Measurements from ENCODE around the gene REEP1.
A peak's percentile ranks its signal among the peaks of the same experiment; 100 is the strongest.
"Not testable (repeated sequence)": the region's sequence is repeated elsewhere in the genome, so short reads cannot be mapped to it uniquely, and the experiment has no call there.

Gene REEP1

GRCh38 chr2:86223140-86223926 lies 114.1 kb downstream of the REEP1 start:
- peak; percentile 79 for DNase-seq

DNA sequence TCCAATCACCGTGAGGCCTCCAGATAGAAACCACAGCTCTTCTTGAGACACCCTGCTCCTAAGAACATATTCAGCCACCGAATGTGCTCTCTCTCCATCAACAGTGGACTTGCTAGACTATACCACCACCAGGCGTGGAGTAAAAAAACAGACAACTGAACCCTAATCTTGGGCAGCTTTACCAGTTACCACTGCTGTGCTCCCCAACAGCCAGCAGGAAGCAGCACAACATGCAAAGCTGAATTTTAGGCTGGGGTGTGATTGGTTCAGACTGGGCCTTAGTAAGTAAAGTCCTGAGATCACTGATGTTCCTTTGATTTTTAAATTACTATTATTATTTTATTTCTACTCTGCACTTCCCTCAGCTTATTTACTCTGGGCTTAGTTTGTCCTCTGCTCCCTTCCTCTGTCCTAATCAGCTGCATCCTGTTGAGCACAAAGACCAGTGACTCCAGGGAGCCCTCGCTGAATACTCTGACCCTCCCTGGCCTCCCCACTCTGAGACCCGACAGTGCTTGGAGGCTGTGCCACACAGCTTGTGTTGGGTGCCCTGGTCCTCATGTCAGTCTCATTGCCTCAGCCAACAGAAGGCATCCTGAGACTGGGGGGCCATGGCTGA lies 116.3 kb downstream of the REEP1 start:
- DNase-seq: peak; percentile 57

- DNase-seq: no peak
Measured at GRCh38 chr2:86219896-86220295, 117.5 kb downstream of the REEP1 start.

- DNase-seq: no peak
Measured at GRCh38 chr2:86218124-86218523, 119.3 kb downstream of the REEP1 start.

DNA sequence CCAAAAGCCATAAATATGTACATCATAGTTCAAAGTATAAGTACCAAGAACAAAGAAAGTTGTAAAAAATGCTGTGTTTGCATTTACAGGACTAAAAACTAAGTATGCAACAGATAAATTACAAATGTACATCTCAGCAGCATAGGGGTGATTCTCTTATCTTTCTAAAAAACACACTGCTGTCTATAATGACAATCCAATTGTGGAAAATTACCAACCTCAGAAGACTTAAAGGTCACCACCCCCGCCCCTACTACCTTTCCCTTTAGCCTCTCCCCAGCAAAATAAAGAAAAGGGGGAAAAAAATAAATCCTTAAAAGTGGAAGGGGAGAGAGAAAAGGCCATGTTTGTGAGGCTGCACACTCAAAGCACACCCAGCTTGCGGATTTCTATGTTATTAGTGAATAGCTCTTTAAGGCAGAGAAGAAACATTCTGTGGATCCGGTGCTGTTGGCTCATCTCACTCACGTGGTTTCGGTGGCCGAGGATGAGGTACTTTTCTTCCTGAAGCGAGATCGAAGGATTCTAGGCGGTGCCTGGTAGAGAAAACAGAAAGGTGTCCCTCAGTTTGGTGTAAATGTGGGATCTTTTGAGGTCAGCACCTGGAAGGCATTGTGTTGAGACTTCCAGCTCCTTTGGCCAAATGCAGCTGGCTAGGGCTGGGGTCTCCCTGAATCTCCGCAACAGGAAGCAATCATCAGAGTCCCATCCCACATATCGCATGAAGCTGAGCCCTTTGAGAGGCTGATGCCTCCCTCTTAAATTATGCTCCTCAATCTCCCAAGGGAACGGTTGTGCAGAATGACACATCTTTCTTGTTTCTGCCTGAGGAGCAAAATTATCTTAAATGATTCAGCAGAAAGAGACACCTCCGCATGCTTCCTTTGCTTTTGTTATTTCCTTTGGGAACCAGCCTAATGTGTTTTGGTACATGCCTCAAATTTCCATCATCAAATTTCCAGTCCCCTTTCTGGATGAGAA lies 120.6 kb downstream of the REEP1 start:
- DNase-seq: no peak

DNA sequence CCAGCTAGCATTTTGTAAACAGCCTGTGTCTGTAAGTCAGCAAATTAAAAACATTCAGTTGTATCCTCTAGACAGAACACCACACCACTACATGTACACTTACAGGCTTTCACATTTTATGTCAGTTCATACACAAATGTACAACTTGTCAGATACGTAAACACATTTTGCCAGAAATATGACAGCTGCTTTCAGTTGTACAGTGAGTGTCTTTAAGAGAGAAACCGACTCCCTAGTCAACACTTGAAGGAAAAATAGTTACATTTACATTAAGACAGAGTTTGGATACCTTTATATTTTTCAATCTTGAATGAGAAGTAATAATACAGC lies 123.0 kb downstream of the REEP1 start:
- no peak for DNase-seq

DNA sequence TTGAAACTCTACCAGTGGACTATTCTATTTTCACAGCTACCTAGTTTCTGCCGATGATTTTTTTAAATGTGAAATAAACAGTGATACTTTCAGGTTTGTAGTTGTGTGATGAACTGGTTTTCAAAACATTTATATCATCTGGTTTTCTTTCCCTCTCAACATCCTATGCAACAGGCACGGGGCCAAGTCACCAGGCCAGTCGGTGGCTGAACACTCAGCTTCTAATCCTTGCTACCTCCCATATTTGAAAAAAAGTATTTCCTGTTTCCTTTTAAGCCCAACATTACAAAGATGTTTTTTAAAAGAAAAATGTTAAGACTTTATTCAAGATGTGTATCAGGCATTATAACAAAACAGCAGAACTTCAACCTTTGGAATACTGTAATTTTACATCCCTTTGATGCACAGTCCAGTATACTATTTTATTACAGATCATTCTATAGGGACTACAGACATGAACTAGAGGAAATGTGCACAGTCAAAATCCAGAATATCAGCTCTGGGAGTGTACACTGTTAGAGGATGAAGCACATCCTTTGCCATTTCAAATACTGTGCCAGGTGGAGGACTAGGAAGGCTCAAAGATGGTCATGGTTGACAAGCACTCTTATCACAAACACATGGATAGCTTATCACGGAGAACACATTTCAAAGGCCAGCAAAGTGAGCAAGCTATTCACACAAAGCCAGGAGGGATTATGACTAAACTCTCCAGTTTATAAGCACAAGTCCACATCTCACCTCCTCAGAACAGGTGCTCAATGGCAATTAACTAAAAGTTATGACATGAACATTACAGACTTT lies 123.5 kb downstream of the REEP1 start:
- no peak for DNase-seq

- DNase-seq: no peak
Measured at GRCh38 chr2:86213056-86213455, 124.4 kb downstream of the REEP1 start.

GRCh38 chr2:86211796-86212188 lies 125.6 kb downstream of the REEP1 start:
- no peak for DNase-seq

DNA sequence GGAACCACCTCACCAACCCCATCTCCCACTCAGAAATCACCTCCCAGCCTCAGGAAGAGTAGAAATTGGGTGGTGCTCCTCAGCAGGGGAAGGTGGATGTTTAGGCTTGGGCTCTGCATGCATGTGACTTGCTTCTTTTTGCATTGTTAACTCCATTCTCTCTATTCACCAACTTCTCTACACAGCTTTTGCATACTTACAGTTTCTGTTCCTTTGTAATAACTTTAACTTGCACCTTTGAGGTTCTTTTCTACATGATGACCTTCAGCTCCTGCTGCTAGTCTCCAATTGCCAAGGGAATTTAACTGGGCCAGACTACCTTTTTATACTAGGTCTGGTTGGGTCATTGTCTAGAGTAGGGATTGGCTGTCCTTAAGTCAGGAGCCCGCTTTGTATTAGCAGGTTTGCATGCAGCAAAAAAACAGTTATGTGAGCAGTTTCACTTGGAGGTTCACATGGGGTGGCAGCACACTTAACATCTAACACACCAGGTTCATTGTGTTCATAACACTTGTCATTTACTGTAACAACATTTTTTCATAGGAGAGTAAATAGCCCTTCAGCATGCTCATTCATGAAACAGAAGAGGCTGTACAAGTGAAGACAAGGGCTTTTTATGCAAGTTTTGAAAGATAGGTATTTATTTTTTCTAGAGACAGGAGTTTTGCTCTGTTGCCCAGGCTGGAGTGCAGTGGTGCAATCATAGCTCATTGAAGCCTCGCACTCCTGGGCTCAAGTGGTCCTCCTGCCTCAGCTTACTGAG lies 126.2 kb downstream of the REEP1 start:
- no peak for DNase-seq

DNA sequence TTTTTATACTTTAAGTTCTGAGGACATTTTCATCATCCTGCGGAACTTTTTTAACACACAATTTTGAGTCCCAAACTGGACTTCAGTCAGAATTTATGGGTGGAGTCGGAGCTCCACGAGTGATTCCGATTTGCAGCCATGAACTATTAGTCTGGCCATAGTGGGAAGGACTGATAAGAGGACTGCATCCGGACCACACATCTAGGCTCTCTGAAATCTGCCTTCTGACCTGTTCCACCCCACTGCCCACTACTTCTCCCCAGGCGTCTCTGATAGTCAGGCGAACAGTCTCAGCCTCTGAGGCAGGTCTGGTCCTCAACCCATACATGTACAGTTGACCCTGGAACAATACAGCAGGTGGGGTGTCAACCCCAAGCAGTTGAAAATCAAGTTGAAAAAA lies 133.0 kb downstream of the REEP1 start:
- no peak for DNase-seq

- DNase-seq: no peak
Measured at GRCh38 chr2:86203614-86204013, 133.8 kb downstream of the REEP1 start.

GRCh38 chr2:86202702-86203101 lies 134.7 kb downstream of the REEP1 start:
- no peak for DNase-seq

- DNase-seq: no peak
Measured at GRCh38 chr2:86202336-86202692, 135.1 kb downstream of the REEP1 start.

DNA sequence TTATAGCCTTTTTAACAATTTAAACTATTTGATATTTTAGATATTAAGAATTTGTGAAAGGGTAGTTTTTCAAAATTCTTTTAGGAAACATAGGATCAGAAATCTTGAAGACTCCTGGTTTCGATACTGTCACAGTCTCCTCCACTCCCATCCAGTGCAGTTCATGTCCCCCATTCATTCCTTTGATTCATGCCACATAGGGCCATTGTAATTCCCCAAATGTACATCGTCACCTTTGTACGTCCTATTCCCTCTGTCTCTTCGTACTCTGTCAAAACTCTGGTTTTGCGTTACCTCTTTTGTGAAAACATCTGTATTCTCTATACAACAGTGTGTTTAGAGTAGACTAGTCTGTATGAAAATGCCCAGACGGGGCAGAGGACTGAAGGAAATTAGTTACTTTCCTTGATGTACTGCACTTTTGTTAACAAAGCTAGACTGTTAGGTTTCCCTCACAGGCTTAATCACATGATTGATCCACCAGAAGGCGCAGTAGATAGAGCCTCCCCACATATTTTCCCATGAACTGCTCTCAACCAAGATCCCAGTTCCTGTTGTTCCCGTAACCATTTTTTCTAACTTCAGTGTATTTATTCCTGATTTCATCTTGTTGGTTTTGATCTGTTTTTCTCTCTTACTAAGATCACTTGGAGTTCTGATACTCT lies 135.6 kb downstream of the REEP1 start:
- DNase-seq: no peak

DNA sequence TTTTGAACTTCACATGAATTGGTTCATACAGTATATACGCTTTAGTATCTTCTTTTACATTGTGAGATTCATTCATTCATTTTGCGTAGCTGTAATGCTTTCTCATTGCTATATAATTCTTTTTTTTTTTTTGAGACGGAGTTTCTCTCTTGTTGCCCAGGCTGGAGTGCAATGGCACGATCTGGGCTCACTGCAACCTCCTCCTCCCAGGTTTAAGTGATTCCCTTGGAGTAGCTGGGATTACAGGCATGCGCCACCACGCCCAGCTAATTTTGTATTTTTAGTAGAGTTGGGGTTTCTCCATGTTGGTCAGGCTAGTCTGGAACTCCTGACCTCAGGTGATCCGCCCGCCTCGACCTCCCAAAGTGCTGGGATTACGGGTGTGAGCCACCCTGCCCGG lies 136.9 kb downstream of the REEP1 start:
- DNase-seq: not testable (repeated sequence)

GRCh38 chr2:86199834-86200177 lies 137.6 kb downstream of the REEP1 start:
- DNase-seq: no peak

DNA sequence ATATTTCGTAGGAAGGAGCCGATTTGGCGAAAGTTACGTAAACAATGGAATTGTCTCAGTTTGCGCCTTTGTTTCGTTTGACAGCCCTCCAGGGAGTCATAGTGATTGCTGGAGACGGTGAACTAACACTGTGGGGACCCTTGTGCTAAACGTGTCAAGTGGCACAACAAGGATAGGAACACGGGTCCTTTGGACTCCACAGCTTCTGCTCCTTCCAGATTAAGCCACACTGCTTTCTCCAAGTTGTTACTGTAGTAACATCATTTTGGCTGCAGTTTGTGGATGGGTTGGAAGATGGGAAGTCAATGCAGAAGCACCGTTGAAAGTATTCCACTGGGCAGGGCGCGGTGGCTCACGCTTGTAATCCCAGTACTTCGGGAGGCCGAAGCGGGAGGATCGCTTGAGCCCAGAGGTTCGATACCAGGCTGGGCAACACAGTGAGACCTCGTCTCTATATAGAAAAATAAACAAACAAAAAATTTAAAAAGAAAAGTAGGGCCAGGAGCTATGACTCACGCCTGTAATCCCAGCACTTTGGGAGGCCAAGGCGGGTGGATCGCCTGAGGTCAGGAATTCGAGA lies 141.5 kb downstream of the REEP1 start:
- DNase-seq: no peak

DNA sequence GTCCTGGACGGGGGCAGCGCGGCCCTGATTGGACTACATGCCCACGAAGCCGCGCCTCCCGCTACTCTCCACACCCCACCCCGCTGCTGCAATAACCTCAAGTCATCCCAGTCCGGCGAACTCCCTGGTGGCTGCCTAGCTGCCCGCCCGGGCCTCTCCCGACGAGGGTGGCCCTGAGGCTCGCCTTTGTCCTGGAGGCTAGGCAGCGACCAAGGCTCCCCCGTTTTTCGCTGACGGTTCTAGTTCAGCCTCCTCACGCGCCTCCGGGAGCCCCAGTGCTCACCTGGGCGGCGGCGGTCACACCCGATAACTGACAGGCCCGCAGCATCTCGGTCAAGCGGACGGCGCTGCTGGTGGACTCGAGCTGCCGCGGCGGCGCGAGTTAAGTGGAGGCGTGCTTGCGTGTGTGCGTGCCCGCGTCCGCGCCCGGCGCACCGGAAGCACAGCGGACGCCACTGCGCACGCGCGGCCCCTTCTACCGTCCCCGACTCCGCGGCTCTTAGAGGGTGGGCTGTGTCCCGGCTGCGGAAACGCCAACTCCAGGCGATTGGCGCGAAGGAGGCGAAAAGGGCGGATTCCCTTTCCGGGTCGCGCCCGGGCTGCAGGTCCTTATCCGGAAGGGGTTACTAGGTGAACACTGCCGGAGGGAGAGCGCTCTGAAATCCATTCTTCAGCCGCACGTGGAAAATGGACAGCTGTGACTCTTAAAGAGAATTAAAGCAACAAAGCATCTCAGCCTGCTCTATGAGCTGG lies 142.2 kb downstream of the REEP1 start, which contains the start of gene IMMT:
IMMT (minus strand) TSS at position 408 of the 753 bp plus-strand sequence; CDS start at position 328, 80 bp downstream.
- peak; percentile 96 for DNase-seq

DNA sequence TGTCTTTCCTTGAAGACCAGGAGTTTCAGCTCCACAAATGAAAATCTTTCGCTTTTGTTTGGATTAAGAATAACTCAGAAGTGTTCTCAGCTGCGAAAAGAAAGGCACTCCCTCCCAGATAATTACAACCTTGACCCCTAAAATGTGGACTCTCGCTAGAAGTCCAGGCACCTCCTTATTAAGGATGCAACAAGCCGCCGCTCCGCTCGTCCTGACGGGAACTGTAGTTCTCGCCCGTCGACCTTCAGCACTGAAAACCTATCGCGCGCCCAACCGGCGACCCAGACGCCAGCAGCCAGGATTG lies 142.7 kb downstream of the REEP1 start:
- DNase-seq: no peak
